ENCODE results near the gene HS3ST6.
"Not testable (repeated sequence)": the region's sequence is repeated elsewhere in the genome, so short reads cannot be mapped to it uniquely, and the experiment has no call there.

The HS3ST6 gene
- 0 to 0.22 (median 0) reads per million in 17 experiments for total RNA-seq

- DNase-seq, result no peak
Measured at GRCh38 chr16:1918351-1919326, at the start of gene HS3ST6. Gene HS3ST6 (minus strand): TSS chr16:1918415. CDS start chr16:1918323, 92 bp downstream.

DNA sequence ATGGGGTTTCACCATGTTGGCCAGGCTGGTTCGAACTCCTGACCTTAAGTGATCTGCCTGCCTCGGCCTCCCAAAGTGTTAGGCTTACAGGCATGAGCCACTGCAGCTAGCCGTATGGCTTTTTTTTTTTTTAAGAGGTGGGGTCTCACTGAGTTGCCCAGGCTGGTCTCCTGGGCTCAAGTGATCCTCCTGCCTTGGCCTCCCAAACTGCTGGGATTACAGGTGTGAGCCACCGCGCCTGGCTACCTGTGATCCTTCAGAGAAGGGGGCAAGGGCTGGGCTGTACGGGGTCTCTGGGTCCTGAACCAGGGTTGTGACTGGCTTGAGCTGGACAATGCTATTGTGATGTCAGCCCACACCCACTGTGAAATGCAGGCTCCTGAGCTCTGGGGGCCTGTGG lies 48.2 kb upstream of the HS3ST6 start, which contains the start of gene RNF151:
Gene RNF151 (plus strand): TSS at position 397 of the 400 bp plus-strand sequence. CDS start 26 bp downstream, outside the sequence.
- no peak for DNase-seq

DNA sequence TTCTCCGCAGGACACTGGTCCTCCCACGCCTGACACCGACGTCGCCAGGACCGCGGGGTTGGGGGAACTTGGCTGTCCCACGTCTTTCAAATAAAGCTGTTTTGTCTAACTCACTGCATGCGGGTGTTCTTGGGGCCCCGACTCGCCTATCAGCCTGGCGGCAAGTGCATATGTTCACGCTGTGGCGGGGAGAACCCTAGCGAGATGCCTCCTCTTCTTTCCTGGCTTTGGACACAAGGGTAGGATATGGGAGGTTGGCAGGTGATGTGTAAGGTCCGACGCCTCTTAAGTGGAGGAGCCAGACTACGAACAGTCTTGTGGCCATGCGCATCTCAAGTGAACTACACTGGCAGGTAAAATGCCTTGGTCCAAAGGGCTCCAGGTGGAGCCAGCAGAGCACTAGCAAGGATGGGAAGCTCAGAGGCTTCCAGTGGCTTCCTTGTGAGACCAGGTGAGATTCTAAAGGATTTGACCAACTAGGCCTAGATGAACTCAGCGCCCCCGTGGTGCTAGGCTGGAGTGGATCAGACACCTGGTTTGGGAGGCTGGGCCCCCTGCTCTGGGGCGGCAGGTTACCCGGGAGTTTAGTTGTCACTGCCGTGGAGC lies 47.3 kb upstream of the HS3ST6 start:
- DNase-seq, result peak in 3 of 4 experiments; percentile 15 to 43 (median 40)

- DNase-seq, result peak; percentile 100
Measured at GRCh38 chr16:1964506-1965395, 46.5 kb upstream of the HS3ST6 start, which contains the start of gene RPS2. Gene RPS2 (minus strand): TSS chr16:1964826. CDS start chr16:1964625, 201 bp downstream.

DNA sequence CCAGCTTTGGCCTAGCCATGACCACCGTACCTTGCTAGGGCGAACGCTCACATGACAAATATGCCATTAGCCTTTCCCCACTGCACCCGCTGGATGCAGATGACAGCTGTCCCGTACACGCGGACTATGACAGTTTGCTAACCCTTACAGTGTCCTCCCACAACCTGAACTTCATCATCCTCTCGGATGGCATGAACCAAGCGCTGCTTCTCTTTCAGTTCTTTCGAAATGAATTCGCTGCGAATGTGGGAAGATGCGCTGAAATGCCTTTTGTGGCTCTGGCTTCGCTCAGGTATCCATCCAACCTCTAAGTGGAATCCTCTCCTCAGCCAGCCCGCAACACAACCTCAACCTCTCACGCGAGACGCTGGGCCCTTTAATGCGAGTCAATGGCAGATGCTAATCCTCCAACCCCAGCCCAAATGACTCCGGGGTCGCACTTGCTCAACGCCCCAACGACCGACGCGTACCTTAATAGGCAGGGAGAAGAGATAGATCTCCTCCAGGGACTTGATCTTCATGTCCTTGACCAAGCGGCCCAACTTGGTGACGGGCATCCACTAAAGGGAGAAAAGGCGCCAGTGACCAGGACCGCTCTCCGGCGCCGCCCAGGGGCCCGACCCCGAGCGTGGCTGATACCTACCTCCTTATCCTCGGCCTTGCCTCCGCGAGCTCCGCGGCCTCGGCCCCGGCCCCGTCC lies 45.7 kb upstream of the HS3ST6 start:
- peak; percentile 33 to 76 (median 64) for DNase-seq

GRCh38 chr16:1962161-1963153 lies 44.2 kb upstream of the HS3ST6 start:
- not testable (repeated sequence) for DNase-seq

GRCh38 chr16:1961651-1962067 lies 43.4 kb upstream of the HS3ST6 start:
- DNase-seq, result no peak

GRCh38 chr16:1960665-1961630 lies 42.7 kb upstream of the HS3ST6 start:
- peak in 2 of 4 experiments; percentile 10 to 30 for DNase-seq

DNA sequence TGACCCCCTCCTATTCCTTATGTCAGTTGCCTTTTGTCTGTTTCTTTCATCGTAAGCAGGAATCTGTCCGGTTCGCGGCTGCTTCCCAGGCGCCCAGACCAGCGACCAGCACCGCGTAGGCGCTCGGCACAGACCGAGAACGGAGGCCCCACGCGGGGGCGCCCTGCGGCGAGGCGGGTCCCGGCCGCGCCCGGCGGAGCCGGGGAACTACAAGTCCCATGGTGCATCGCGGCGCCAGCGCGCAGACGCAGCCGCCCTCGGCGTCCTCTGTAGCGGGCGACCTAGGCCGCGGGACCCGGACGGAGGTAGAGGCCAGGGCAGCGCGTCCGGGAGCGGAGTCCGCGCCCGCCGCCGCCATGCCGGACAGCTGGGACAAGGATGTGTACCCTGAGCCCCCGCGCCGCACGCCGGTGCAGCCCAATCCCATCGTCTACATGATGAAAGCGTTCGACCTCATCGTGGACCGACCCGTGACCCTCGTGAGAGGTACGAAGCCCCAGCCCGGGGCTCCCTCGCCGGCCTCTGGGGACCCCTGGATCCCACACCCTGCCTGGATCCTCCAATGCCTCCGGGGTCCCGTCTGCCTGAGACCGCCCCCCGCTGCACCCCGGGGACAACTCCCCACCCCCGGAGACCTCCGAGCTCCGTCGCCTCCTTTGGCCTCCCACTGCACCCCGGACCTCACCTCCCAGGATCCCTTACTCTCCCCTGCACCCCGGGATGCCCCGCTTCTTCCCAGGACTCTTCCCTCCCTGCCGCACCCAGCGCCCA lies 41.2 kb upstream of the HS3ST6 start, which contains the start of gene NDUFB10:
Gene NDUFB10 (plus strand): TSS at position 270 of the 771 bp plus-strand sequence. CDS start 87 bp downstream, at position 357.
- peak; percentile 95 to 99 (median 96) for DNase-seq

- no peak for DNase-seq
Measured at GRCh38 chr16:1958715-1959268, 40.6 kb upstream of the HS3ST6 start.

GRCh38 chr16:1958143-1958491 lies 39.9 kb upstream of the HS3ST6 start:
- not testable (repeated sequence) for DNase-seq

DNA sequence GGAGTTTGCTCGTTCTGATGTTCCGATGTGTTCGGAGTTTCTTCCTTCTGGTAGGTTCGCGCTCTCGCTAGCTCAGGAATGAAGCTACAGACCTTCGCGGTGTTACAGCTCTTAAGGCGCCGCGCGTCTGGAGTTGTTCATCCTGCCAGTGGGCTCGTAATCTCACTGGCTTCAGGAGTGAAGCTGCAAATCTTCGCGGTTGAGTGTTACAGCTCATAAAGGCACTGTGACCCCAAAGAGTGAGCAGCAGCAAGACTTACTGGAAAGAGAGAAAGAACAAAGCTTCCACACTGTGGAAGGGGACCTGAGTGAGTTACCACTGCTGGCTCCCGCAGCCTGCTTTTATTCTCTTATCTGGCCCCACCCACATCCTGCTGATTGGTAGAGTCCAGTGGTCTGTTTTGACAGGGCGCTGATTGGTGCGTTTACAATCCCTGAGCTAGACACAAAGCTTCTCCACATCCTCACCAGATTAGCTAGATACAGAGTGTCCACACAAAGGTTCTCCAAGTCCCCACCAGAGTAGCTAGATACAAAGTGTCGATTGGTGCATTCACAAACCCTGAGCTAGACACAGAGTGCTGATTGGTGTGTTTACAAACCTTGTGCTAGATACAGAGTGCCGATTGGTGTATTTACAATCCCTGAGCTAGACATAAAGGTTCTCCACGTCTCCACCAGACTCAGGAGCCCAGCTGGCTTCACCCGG lies 39.4 kb upstream of the HS3ST6 start:
- DNase-seq, result not testable (repeated sequence)

DNA sequence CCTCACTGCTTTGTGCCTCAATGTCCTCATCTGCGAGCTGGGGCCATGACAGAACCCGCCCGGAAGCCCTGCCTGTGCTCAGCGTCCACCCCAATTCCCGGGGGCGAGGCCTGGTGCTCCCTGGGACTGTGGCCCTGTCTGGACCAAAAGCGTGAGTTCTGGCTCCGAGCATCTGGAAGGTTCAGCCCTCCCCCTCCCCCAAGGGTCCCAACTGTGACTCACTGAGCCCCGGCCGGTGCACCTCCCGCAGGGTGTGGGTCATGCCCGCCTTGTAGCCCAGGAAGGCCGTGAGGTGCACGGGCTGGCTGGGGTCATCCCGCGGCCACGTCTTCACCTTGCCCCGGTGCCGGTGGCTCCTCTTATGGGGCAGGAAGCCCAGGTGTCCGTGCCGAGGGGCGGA lies 35.5 kb upstream of the HS3ST6 start:
- DNase-seq, result no peak

GRCh38 chr16:1950559-1950958 lies 32.3 kb upstream of the HS3ST6 start:
- DNase-seq, result no peak

DNA sequence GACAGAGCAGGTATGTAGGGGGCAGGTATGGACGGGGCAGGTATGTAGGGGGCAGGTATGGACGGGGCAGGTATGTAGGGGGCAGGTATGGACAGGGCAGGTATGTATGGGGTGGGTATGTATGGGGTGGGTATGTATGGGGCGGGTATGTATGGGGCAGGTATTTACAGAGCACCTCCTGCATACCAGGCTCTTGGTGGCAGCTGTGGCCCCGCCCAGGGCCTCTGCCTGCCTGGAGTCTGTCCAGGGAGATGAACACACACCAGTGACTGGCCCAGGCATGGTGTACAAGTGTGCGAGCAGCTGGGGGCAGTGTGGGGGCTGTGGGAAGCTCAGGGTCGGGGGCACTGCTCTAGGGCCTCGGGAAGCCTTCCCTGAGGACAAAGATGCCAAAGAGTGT lies 31.8 kb upstream of the HS3ST6 start:
- DNase-seq, result no peak

DNA sequence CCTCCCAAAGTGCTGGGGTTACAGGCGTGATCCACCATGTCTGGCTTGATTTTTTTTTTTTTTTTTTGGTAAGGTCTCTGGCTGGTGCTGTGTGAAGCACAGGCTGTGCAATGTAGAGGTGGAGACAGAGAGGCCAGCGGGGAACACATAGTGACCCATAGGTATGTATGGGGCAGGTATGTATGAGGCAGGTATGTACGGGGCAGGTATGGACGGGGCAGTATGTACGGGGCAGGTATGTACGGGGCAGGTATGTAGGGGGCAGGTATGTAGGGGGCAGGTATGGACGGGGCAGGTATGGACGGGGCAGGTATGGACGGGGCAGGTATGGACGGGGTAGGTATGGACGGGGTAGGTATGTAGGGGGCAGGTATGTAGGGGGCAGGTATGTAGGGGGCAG lies 31.3 kb upstream of the HS3ST6 start:
- no peak for DNase-seq

DNA sequence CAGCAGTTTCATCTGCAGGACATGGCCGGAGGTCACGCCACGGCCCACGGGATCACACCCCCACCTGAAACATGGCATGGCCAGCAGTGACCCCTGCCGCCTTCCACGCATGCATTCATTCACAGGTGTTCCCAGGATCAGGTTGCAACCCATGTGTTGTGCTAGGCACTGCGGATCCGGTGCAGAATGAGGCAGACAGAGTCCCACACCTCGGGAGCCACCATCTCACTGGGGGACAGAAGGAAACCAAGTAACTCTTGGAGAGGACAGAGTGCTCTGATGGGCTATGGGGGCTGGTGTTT lies 29.1 kb upstream of the HS3ST6 start:
- no peak for DNase-seq
